GM06990 (cell line): ENCODE measurements around the gene PRPF6.

Experiments
- DNase-seq: peaks from one replicate; pipeline ENCODE4 v3.0.0-alpha.2; 2011; ENCODE audit not compliant: insufficient read length; ENCODE audit errors: extremely low read depth
- H3K27me3 ChIP-seq: replicated peaks from 2 replicates; pipeline ENCODE4 v1.6.0; 2011; ENCODE audit warnings: low read length; ENCODE audit not compliant: control insufficient read depth, insufficient read depth
- H3K36me3 ChIP-seq: 2 replicates; pipeline ENCODE4 v1.5.1; 2011; ENCODE audit warnings: low read length; ENCODE audit not compliant: control insufficient read depth, insufficient read depth
- H3K4me3 ChIP-seq: replicated peaks from 2 replicates; pipeline ENCODE4 v1.5.1; 2011; ENCODE audit warnings: low read depth, mild to moderate bottlenecking, control low read depth, low read length
- CTCF ChIP-seq: IDR thresholded peaks from 2 replicates; pipeline ENCODE4 v1.5.1; 2011; ENCODE audit warnings: low read length, control low read depth, mild to moderate bottlenecking, inconsistent platforms; ENCODE audit not compliant: insufficient read depth, poor library complexity, severe bottlenecking

PRPF6 gene

GRCh38 chr20:64049878-64050260, 68.9 kb downstream of the PRPF6 start:
- Histone ChIP-seq H3K36me3 (no peaks in the 10 kb centered on the region), H3K27me3 (no peaks in the 10 kb centered on the region; the same call in 1 of the 2 replicates), H3K4me3 (no peak overlapping the region)
- TF ChIP-seq CTCF: no peak
- no peak for DNase-seq

GRCh38 chr20:64050261-64051032, 69.5 kb downstream of the PRPF6 start:
- no peaks in the 10 kb centered on the region for H3K36me3 ChIP-seq
- no peak overlapping the region for H3K4me3 ChIP-seq
- no peak for DNase-seq
- TF ChIP-seq CTCF: no peak
- H3K27me3 ChIP-seq: no peaks in the 10 kb centered on the region; the same call in 1 of the 2 replicates

GRCh38 chr20:64051033-64051452, 70.1 kb downstream of the PRPF6 start:
- no peaks in the 10 kb centered on the region for H3K36me3 ChIP-seq
- no peaks in the 10 kb centered on the region; the same call in 1 of the 2 replicates for H3K27me3 ChIP-seq
- H3K4me3 ChIP-seq: no peak overlapping the region
- DNase-seq: no peak
- TF ChIP-seq CTCF: no peak

GRCh38 chr20:64051561-64052325, 70.8 kb downstream of the PRPF6 start:
- no peak for TF ChIP-seq CTCF
- Histone ChIP-seq H3K36me3 (no peaks in the 10 kb centered on the region), H3K27me3 (no peaks in the 10 kb centered on the region), H3K4me3 (no peak overlapping the region)
- no peak for DNase-seq

GRCh38 chr20:64052326-64052722, 71.4 kb downstream of the PRPF6 start:
- DNase-seq: no peak
- Histone ChIP-seq H3K4me3 (no peak overlapping the region), H3K27me3 (no peaks in the 10 kb centered on the region), H3K36me3 (no peaks in the 10 kb centered on the region)
- TF ChIP-seq CTCF: no peak
